Epithelial cell of prostate (primary cell): ENCODE results near the gene RASAL2.
A peak's percentile ranks its signal among the peaks of the same experiment; 100 is the strongest.
"Not testable (repeated sequence)": the region's sequence is repeated elsewhere in the genome, so short reads cannot be mapped to it uniquely, and the experiment has no call there.

ENCODE experiments used
- DNase-seq: peaks from one replicate; pipeline ENCODE4 v3.0.0-alpha.2; 2011; ENCODE audit warnings: low read depth, low spot score
- H3K27ac ChIP-seq: fragments of 450-650 bp; 2 replicates; pipeline ENCODE4 v1.5.1; 2017; ENCODE audit warnings: mild to moderate bottlenecking

Gene RASAL2

GRCh38 chr1:178361847-178362246 is 267.9 kb downstream of the RASAL2 start:
- no peak overlapping the region for H3K27ac ChIP-seq
- DNase-seq: no peak

GRCh38 chr1:178362747-178363146 is 268.8 kb downstream of the RASAL2 start:
- H3K27ac ChIP-seq: no peak overlapping the region
- no peak for DNase-seq

- no peak for DNase-seq
- no peak overlapping the region for H3K27ac ChIP-seq
Observed at GRCh38 chr1:178364782-178365181, 270.9 kb downstream of the RASAL2 start.

- H3K27ac ChIP-seq: no peak overlapping the region
- DNase-seq: no peak
Observed at GRCh38 chr1:178367151-178367550, 273.2 kb downstream of the RASAL2 start.

GRCh38 chr1:178368208-178368607 is 274.3 kb downstream of the RASAL2 start:
- no peak for DNase-seq
- no peak overlapping the region for H3K27ac ChIP-seq

GRCh38 chr1:178371235-178371634 is 277.3 kb downstream of the RASAL2 start:
- H3K27ac ChIP-seq: no peak overlapping the region
- DNase-seq: no peak

- no peak for DNase-seq
- H3K27ac ChIP-seq: no peak overlapping the region
Observed at GRCh38 chr1:178371933-178372388, 278.1 kb downstream of the RASAL2 start.

- DNase-seq: peak; percentile 6
- no peak overlapping the region for H3K27ac ChIP-seq
Observed at GRCh38 chr1:178374016-178374415, 280.1 kb downstream of the RASAL2 start.

GRCh38 chr1:178376008-178376407 is 282.1 kb downstream of the RASAL2 start:
- DNase-seq: no peak
- H3K27ac ChIP-seq: no peak overlapping the region

- DNase-seq: no peak
Observed at GRCh38 chr1:178379807-178380206, 285.9 kb downstream of the RASAL2 start.

GRCh38 chr1:178382372-178382771 is 288.5 kb downstream of the RASAL2 start:
- no peak for DNase-seq

More at GRCh38 chr1:178379807-178380206, 285.9 kb downstream of the RASAL2 start:
- no peak overlapping the region for H3K27ac ChIP-seq

GRCh38 chr1:178385662-178386061 is 291.8 kb downstream of the RASAL2 start:
- DNase-seq: no peak
- no peak overlapping the region for H3K27ac ChIP-seq

More at GRCh38 chr1:178382372-178382771, 288.5 kb downstream of the RASAL2 start:
- no peak overlapping the region for H3K27ac ChIP-seq

GRCh38 chr1:178388418-178389145 is 294.7 kb downstream of the RASAL2 start:
- no peak overlapping the region for H3K27ac ChIP-seq
- DNase-seq: no peak

- no peak for DNase-seq
- H3K27ac ChIP-seq: no peak overlapping the region
Observed at GRCh38 chr1:178389441-178389840, 295.5 kb downstream of the RASAL2 start.

GRCh38 chr1:178390280-178390679 is 296.4 kb downstream of the RASAL2 start:
- H3K27ac ChIP-seq, DNase-seq: not testable (repeated sequence)

- H3K27ac ChIP-seq: no peak overlapping the region
- no peak for DNase-seq
Observed at GRCh38 chr1:178393370-178393769, 299.5 kb downstream of the RASAL2 start.

- peak overlapping the region; percentile 50 for H3K27ac ChIP-seq
- DNase-seq: no peak
Observed at GRCh38 chr1:178396789-178397188, 302.9 kb downstream of the RASAL2 start.

GRCh38 chr1:178397678-178398077 is 303.8 kb downstream of the RASAL2 start:
- peak overlapping the region; percentile 50 for H3K27ac ChIP-seq
- no peak for DNase-seq

- H3K27ac ChIP-seq: peak overlapping the region; percentile 5
- no peak for DNase-seq
Observed at GRCh38 chr1:178399177-178399728, 305.3 kb downstream of the RASAL2 start.

- DNase-seq: no peak
- H3K27ac ChIP-seq: no peak overlapping the region
Observed at GRCh38 chr1:178405137-178405536, 311.2 kb downstream of the RASAL2 start.

- H3K27ac ChIP-seq: no peak overlapping the region
- DNase-seq: no peak
Observed at GRCh38 chr1:178407215-178407614, 313.3 kb downstream of the RASAL2 start.

GRCh38 chr1:178407655-178408054 is 313.8 kb downstream of the RASAL2 start:
- no peak for DNase-seq
- H3K27ac ChIP-seq: no peak overlapping the region
